ENCODE data around the gene CREB5.

Gene CREB5

DNA sequence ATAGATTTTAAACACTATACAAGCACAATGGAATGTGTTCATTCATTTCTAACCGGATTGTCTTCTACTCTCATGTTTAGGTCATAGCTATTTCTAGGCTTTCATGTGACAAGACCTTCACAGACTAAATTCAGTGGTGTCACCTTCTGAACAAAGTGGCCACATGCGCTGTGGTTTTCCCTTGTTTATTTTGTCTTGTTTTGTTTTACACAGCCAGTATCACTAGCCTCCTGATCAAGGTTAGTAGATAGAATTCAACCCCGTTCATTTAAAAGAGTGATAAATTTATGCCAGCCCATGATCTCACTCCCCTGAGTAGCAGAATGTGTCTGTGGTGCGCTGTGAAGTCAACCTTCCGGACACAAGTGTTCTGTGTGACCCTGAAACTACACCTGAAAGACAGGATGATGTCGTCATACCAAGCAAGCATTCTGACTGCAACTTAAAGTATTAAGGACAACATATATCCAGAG, 209.1 kb downstream of the CREB5 start:
- no peak for DNase-seq

DNA sequence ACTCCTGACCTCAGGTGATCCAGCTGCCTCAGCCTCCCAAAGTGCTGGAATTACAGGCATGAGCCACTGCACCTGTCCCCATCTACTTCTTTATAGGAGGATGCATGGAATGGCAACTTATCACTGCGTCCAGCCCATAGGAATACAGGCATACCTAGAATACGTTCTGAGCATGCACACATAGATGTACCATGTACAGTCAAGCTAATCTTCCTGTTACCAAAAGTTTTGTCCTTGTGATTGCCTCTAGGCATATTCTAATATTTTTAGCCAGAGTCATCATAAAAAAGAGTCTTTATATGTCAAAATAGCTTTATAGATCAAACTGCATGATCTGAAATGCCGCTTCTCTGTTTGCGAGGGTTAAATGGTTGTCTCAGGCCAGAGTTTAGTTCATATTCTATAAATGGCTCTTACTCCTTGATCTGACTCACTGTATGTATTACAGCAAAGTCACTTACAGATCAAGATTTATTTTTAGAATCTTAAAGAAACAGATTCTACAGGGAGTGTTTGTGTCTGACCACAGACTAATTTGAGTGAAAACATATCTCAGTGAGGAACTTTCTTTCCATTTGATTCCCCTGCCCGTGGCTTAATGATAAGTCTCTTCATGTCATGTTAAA, 210.9 kb downstream of the CREB5 start:
- DNase-seq: no peak

DNA sequence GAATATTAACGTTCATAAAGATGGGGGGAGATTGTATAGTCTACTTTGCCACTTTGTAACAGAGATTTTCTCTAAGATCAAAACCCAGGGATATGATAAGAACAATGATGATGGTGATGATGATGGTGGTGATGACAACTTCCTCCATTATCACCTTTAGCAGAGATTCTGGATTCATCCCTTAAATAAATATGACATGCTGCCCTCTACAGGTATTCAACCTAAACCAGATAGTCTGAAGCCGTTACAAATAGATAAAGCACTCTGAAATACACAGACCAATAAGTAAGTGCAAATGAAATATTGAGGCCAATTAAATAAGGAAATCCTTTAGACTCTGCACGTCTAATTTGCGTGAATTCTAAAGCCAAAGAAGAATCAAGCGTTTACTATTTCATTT, 211.5 kb downstream of the CREB5 start:
- no peak for DNase-seq

DNA sequence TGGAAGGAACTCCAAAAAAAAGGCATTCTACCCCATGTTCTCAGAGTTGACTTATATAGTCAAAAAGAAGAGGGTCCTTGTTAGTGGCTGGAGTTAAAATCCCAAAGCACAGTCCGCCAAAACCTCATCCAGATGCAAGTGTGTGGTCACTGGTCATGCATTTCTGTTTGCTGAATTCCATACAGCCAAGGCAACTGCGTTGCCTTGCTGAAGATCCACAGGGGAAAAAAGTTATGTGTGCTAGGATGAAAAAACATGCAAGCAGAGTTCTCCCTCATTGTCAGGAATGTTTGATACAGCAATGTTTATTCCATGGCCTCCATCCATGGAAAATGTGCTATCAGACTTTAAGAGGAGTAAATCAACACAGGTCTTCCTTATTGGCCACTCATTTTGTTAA, 213.1 kb downstream of the CREB5 start:
- no peak for DNase-seq

DNA sequence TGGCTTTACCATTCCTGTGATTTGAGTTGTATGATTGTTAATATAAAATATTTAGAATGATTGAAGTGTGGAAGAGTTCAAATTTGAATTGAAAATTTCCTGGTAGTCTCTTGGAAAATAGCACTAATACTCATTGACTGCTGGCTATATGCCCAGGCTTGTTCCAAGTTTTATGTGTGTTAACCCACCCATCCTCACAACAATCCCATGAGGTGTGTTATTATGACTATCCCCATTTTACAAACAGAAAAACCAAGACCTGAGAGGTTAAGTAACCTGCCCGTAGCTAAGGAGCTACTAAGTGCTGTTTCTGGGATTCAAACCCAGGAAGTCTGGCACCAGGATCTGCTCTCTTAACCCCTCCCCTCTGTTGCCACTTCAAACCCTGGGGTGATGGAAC, 213.9 kb downstream of the CREB5 start:
- DNase-seq: no peak

DNA sequence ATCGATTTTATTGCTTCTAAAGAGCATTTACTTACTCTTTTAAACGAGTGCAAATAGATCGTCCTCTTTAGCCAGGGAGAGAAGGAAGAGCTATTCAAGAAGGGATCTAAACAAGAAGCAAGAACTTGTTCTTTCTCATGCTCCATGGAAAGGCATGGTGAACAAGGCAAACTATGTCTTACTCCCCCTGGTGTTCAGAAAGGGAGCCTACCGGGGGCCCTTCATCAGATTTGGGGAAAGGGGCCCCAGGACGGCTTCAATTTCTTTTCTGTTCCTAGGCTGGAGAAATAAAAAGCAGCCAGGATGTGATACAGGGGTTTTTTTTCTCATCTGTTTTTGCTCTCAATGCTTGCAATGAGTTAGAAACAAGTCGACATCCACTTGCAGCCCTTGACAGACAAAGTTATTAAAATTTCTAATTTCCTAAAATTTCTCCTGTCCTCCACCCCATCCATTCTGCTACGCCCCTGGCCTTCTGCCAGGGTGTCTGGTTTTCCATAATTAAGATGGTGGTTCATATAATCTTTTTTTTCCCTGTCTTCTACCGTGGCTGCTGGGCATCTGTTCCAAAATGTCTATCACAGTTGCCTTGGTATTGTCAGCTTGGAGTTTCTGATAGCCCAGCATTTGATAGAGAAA, 214.4 kb downstream of the CREB5 start:
- DNase-seq: peak in 1 of 2 donors; percentile 14

DNA sequence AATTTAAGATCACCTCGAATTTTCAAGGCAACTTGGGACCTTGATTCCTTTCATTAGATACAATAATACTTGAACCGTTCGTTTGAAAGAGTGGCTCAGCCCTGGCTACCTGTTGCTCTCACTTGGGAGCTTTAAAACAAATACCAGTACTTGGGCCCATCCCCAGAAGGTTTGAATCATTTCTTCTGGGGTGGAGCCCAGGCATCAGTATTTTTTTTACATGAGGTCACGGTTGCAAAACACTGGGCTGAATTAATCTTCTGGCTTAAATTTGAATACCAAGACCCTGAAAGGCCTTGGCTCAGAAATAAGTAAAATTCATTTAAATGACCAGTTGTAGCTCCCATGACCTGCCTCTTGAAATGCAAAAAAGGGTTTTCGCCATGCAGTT, 214.9 kb downstream of the CREB5 start:
- no peak for DNase-seq

DNA sequence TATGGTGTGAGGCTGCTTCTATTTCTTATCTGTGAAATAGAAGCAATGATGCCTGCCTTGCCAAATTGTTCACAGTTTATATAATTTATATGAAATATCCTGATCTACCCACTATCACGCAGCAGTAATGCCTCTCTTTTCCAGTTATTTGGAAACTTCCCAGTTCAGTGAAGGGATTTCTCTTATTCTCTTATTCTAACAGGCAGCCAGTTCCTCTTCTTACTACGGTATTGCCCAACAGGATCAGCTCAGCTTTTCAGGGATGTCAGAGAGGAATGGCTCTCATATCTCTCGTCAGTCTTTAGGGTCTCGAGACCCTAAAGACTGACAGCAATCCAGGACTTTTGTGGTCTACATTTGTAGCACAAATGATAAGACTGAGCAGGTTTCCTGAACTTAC, 215.6 kb downstream of the CREB5 start:
- no peak for DNase-seq

DNA sequence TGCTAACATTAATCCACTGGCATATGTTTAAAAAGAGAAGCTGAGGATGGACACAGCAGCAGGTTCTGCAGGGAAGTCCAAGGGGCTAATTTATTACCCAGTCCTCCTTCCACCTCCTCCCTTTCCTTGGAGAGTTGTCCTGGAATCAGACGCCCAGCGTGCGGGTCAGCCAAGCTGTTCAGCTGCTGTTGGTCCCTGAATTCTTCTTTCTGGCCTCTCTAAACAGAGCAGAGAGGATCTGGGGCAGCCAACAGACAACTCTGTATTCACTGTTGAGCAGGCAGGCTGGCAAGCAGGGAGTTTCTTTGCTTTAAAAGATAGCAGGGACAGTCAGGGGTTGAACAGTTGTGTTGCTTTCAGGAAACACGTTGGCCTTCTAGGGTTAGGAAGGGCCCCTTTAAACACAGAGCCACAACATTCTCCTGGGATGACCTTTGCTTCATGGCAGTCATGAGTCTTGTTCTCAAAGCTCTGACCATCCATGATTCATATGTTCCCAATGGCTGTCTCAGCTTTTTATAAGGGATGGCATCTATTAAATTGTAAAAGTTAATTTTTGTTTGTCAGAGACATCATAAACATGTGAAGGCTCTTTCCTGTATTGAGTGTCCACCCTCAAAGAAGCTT, 217.0 kb downstream of the CREB5 start:
- no peak for DNase-seq

DNA sequence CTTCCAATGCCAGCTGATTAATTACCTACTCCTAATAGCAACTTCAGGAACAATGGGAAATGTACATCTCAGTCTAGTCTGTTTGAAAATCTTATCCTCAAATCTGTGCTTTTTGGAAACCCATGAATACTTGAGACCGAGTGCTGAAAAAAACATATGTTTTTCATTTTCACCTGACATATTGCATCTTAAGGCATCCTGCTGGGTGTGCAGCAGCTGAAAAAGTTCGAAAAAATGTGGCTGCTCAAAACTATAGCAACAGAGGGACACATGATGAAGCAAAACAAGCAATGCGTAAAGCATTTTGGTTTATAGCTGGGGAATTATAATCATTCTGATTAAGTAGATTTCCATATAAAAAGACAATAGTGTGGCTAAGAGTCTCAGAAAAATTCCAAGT, 218.0 kb downstream of the CREB5 start:
- no peak for DNase-seq

DNA sequence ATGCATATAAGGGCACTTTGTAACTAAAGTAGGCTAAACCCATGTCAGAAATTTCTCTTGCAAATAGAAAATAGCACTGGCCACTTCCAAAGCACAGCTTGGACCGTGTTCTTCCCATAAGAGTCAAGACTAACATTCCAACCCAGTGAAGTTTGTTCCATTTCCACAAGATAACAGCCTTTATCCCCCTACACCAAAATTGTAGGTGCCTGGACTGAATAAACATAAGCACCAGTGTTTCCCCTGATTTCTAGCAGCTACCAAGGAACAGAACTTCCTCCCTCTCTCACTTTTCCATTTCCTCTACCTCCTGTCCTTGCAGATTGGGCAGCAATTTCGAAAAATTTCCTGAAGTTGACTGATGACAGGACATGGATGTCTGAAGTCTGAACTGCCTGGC, 219.7 kb downstream of the CREB5 start:
- DNase-seq: no peak

DNA sequence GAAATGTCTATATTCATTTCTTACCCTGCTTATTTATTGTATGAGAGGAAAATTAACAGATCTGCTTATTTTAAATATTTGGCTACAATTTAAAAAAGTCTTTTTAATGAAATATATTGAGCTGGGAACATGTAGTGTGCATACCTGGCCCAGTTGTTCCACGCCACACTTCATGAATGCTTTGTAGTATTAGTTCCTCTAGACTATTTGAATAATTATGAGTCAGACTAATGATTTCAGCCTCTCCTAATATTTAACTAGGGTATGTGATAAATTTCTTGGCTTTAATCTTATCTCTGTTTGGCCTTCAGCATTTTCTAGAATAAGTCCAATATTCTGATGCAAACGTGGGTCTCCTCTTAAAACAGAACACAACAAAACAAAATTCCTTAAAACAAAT, 226.6 kb downstream of the CREB5 start:
- no peak for DNase-seq

DNA sequence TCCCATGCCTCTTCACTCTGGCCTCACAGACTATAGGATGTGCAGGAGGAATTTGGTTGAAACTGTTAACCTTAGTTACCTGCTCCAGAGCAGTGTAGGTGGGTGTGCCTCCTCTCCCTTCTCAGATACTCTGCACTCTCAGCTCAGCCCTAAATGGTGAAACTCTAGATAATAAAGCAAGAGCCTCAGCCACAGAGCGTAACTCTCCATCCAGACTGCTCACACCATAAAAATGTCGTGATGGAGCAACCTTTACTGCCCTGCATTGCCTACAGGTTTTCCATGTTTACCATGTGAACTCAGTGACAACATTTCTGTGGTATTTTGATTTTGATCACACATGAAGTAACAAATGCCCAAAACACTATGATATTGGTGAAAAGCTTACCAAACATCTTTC, 227.7 kb downstream of the CREB5 start:
- no peak for DNase-seq

DNA sequence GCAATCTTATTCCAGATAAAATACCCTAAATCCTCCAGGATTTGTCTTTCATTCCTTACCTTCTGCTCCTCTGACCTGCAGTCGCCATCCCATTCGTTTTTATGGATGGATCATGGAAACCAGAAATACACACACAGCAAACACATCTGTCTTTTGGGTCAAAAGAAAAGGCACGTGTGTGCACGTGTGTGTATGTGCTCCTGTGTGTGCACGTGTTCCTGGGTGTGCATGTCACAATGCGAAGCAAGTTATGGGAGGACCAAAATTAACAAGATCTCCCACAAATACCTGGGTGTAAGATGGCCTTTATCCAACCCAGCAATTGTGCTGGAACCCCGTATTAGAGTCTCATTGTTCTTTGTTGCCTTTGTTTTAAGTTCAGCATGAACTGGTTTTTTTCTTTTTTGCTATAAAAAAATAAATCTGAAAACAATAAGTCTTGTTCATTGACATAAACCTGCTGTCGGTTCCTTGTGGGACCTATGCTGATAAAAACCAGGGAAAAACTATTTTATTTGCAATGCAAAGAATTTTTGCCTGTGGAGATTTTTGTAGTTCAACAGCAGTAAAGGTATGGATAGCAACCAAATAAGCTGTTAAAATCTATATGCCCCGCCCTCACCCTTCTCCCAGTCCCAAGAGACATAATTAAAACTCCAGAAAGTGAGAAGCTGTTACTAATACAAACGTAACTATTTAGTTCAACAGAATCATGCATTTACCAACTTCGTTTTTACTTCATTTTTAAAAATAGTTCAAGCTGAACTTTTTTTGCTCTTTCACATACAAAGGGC, 229.6 kb downstream of the CREB5 start:
- DNase-seq: no peak

DNA sequence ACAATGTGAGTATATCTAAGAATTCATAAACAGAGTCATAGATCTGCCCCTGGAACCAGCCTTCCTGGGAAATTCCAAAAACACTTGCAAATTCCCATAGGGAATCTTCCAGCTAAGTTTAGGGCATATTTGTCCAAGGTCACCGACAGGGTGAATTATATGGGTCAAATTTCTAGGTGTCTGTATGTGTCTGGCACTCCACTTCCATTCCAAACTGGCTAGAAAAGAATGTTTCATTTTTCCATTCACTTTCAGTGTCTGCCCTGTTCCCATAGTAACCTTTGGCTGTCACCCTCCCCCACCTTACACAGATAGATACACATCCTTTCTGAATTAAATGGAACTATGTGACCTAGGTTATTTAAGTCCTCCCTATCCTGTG, 230.9 kb downstream of the CREB5 start:
- no peak for DNase-seq

DNA sequence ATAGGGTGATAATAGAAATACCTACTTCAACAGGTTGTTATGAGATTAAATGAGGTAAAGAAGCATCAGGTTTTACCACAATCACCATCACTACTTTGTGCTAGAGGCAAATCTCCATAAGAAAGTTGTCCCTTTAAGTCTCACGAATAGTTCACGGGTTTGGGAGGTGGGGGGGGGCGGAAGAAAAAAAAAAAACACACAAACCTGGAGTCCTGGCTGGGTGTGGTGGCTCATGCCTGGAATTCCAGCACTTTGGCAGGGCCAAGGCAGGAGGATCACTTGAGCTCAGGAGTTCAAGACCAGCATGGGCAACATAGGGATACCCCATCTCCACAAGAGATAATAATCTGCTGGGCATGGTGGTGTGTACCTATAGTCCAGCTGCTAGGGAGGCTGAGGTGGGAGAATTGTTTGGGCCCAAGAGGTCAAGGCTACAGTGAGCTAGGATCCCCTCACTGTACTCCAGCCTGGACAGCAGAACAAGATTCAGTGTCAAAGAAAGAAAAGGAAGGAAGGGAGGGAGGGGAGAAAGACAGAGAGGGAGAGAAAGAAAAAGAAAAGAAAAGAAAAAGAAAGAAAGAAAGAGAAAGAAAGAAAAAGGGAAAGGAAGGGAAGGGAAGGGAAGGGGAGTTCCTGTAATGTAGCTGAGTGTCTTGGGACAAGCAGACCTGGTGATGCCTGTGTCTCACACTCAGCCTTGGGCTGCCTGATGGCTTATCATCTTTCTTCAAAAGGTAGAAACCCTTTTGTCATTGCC, 231.4 kb downstream of the CREB5 start:
- no peak for DNase-seq

DNA sequence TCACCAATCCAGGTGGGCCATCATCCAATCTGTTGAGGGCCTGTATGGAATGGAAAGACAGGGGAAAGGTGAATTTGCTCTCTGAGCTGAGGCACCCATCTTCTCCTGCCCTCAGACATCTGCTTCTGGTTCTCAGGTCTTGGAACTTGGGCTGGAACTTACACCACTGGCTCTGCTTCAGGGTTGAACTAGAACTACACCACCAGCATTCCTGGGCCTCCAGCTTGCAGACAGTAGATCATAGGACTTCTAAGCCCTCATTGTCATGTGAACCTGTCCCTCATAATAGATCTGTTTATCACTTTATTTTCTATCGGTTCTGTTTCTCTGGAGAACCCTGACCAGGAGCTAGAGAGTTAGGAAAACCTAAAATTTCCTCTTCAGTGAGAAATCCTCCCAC, 233.5 kb downstream of the CREB5 start:
- no peak for DNase-seq

DNA sequence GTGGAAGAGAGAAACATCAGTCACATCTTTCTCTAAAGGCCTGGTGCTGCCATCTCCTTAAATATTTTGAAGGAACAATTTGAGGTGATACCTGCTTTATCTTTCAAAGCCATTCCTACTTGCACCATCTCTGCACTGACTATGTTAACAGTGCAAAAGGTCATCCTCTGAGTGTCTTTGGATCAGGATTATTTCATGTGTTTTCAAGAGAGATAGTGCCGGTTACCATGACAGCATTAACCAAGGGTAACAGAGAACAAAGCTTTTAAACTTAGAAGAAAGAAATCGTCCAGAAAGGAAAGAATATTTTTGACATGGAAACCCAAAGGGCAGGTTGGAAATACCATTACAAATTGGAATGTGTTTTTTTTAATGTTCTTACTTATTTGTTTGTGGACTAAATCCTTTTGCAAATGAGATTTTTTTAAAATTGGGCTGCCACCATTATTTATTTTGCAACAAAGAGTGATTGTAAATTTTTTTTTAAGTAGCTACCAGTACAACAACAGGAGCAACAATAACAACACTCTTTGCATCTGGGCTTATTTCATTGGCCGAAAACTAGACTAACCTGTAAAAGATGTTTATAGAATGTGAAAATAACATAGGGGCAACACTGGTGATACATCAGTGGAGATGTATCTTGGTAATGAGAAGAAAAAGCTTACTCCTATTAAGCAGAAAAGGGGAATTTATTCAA, 234.2 kb downstream of the CREB5 start:
- no peak for DNase-seq

DNA sequence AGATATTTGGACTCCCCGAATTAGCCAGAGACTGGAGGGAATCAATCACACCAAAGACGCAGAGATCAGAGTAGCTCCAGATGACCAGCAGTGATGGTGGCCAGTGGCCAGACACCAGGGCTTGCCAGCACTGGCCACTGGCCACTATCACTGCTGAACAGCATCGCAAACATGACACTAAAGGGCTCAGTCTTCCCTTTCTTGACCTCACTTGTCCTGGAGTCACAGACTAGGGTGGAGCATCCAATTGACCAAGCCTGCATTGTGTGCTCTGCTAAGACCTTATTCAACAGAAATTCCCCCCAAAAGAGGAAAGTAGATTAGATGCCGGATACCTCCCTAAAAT, 234.7 kb downstream of the CREB5 start:
- no peak for DNase-seq

DNA sequence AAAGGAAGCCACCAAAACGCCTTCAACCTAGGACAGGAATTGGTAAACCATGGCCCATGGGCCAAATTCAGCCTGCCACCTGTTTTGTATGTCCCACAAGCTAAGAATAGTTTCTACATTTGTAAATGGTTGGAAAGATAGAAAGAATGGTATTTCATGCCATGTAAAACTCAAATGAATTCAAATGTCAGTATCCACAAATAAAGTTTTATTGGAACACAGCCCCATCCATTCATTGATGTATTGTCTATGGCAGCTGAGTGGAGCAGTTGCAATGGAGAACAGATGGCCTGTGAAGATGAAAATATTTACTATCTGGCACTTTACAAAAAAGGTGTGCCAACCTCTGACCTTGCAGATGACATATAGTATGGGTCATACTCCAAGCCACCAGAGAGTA, 236.9 kb downstream of the CREB5 start:
- no peak for DNase-seq

DNA sequence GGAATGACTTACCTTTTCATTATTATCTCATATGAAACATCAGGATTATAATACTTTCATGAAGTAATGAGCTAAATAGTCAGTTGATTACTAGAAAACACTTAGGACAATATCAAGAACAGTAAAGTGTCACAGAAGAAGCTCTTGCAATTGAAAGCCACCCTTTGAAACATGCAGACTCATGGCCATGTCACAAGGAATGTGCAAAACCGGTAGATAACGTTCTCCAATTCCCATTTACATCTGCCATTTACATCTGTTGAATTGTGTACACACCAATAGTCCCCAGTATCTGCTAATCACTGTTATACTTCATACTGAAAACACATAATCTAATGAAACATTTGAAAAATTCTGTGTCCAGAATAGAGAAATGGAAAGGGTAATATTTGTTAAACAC, 237.5 kb downstream of the CREB5 start:
- no peak for DNase-seq

DNA sequence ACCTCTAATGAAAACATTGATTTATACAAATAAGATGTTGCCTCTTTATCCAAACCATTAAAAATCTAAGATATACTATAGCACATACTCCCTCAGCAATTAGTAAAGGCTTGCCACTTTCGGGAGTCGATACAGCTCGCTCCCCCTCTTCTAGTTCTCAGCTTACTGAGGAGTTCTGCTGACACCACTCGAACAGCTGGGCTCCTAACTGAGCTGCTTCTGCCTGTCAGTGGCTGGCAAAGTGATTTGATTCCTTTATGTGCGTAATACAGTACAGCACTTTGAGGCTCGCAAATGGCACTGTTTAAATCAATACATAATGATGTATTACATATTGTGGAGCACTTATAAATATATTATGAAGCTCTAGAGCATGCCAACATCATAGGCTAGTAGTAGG, 241.8 kb downstream of the CREB5 start:
- no peak for DNase-seq

DNA sequence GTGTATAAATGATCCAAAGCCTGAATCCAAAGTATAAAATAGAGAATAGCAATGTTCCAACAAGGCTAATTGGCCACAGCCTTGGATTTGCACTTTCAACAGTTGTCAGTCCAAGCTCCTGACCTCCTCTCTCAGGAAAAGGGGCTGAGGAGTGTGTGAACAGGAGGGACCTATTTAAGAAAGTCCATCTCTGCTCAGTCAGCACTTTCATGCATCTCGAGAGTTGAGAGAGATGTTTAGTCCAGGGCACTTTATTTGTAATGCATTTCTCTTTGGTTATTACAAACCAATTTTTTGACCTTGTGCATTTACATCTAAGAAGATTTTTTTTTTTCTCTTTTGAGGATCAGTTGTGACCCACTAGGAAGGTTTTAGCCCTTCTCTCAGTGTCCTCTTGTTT, 244.2 kb downstream of the CREB5 start:
- DNase-seq: no peak
